Measurements from ENCODE around the gene NLRP14.

DNA sequence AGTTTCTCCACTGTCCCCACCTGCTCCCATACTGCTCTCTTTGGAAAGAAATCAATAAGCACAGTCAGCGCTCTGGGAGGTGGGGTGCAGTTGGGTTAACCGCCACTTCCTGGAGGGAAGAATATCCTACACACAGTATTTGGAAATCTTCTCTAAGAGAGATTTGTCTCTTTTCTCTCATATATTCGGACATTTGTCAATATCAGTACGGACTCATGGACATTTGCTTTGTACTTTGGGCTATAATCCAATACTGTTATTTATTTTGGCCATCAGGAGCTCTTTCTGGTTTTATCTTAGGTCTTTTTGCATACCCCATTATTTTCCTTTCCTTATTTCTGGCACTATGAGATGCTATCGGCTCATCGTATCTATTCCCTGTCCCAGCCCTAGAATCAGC is 13.7 kb downstream of the NLRP14 start:
- TF ChIP-seq, protein P1, sequence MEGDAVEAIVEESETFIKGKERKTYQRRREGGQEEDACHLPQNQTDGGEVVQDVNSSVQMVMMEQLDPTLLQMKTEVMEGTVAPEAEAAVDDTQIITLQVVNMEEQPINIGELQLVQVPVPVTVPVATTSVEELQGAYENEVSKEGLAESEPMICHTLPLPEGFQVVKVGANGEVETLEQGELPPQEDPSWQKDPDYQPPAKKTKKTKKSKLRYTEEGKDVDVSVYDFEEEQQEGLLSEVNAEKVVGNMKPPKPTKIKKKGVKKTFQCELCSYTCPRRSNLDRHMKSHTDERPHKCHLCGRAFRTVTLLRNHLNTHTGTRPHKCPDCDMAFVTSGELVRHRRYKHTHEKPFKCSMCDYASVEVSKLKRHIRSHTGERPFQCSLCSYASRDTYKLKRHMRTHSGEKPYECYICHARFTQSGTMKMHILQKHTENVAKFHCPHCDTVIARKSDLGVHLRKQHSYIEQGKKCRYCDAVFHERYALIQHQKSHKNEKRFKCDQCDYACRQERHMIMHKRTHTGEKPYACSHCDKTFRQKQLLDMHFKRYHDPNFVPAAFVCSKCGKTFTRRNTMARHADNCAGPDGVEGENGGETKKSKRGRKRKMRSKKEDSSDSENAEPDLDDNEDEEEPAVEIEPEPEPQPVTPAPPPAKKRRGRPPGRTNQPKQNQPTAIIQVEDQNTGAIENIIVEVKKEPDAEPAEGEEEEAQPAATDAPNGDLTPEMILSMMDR (IDR thresholded peaks at IDR 0.05; ENCODE audit: extremely low read depth in 1 of 2, insufficient read depth in 1 of 2, low read depth in 1 of 2, low read length in 2 of 2): no peak
- no peak for TF ChIP-seq MYC (IDR thresholded peaks at IDR 0.05; ENCODE audit: low read depth, low read length)
- no peak for TF ChIP-seq EZH2 (IDR thresholded peaks at IDR 0.05; ENCODE audit: borderline replicate concordance, low read depth, low read length, severe bottlenecking)
- TF ChIP-seq POLR2A (IDR thresholded peaks at IDR 0.05; ENCODE audit: low read depth, low read length): no peak
- TF ChIP-seq, protein P2, sequence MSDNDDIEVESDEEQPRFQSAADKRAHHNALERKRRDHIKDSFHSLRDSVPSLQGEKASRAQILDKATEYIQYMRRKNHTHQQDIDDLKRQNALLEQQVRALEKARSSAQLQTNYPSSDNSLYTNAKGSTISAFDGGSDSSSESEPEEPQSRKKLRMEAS (IDR thresholded peaks at IDR 0.05; ENCODE audit: insufficient read depth, insufficient read length): no peak
- TF ChIP-seq POLR2AphosphoS5 (IDR thresholded peaks at IDR 0.05; ENCODE audit: insufficient read depth, low read depth, low read length): no peak
